Brain microvascular endothelial cell (primary cell): ENCODE data around the gene IFNG-AS1.

Source experiments
- DNase-seq: peaks from one replicate; pipeline ENCODE4 v3.0.0-alpha.2; 2020
- H3K27ac ChIP-seq: fragments of 250-450 bp; sonication (Bioruptor Pico); 2 replicates; pipeline ENCODE4 v1.5.1; 2020; ENCODE audit warnings: mild to moderate bottlenecking, moderate library complexity
- H3K27me3 ChIP-seq: fragments of 250-450 bp; sonication (Bioruptor Pico); replicated peaks from 2 replicates; pipeline ENCODE4 v1.5.1; 2020; ENCODE audit warnings: mild to moderate bottlenecking
- H3K36me3 ChIP-seq: fragments of 250-450 bp; sonication (Bioruptor Pico); replicated peaks from 2 replicates; pipeline ENCODE4 v1.5.1; 2020; ENCODE audit warnings: mild to moderate bottlenecking
- H3K4me3 ChIP-seq: 2 replicates; pipeline ENCODE4 v1.5.1; 2011; ENCODE audit warnings: low read depth, mild to moderate bottlenecking, control low read depth, low read length, moderate library complexity
- CTCF ChIP-seq: IDR thresholded peaks from 2 replicates; pipeline ENCODE4 v1.5.1; 2011; ENCODE audit warnings: low read depth, mild to moderate bottlenecking, moderate library complexity, low read length, control low read depth, inconsistent platforms; ENCODE audit errors: missing control alignments
- in situ Hi-C: cut with HindIII; loops from 2 replicates; pipeline ENCODE4 v1.10.0; 2017; ENCODE audit warnings: low sequenced_read_pairs, low pct_ligation_motif_present

The IFNG-AS1 gene

DNA sequence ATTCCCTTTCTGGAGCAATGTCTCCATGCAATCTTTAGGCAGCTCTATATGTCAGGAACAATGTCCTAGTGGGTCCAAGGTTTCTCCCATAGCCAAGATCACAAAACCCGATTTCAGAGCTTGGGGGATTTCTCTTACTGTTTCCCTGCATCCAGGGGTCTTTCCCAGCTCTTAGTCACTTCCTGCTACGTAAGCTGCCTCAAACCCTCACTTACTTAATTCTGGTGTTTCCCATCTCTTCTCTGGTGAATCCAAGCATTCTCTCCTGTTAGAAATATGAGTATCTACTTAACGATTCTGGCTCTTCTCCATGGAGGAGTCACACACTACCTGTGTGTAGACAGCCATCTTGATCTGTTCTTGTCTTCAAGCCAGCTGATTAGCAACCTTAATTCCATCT is 80.0 kb downstream of the IFNG-AS1 start:
- Histone ChIP-seq H3K27me3 (no peaks in the 10 kb centered on the region), H3K27ac (no peak overlapping the region), H3K4me3 (no peak overlapping the region), H3K36me3 (no peaks in the 10 kb centered on the region)
- in situ Hi-C loops: no loop called here
- no peak for TF ChIP-seq CTCF
- no peak for DNase-seq
